Measurements from ENCODE around the gene ENKUR. TPM values are rescaled to one million over a fixed set of nuclear protein-coding genes. Genes with fewer than 3 reads are reported as not detected.

The ENKUR gene
- total RNA-seq, 1 experiment from 2014 or later: 0.26 TPM

DNA sequence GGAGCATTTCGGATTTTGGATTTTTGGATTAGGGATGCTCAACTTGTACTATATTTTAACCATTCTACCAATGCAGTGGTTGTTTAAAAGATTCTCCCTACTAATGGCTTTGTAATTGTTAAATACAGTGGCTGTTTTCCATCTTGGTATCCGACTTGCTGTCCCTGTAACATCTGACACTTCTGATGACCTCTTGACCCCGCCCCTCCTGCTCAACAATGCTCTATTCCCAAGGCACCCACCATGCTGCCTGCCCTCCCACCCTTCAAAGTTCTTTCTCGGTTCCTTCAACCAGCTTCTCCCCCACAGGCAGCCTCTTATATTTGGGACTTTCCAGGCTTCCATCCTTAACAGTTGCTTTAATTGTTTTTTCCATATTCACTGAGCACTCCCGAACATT is 65.5 kb downstream of the ENKUR start:
- DNase-seq (ENCODE audit: low read depth): no peak

DNA sequence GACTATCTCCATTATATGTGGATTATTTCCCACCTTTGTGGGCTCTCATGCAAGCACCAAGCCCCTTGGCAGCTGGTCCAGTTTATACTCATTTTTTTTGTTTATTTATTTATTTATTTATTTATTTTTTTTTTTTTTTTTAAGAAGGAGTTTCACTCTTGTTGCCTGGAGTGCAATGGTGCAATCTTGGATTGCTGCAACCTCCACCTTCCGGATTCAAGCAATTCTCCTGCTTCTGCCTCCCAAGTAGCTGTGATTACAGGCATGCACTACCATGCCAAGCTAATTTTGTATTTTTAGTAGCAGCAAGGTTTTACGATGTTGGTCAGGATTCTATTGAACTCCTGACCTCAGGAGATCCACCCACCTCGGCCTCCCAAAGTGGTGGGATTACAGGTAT is 66.3 kb downstream of the ENKUR start:
- no peak for DNase-seq (ENCODE audit: low read depth)

DNA sequence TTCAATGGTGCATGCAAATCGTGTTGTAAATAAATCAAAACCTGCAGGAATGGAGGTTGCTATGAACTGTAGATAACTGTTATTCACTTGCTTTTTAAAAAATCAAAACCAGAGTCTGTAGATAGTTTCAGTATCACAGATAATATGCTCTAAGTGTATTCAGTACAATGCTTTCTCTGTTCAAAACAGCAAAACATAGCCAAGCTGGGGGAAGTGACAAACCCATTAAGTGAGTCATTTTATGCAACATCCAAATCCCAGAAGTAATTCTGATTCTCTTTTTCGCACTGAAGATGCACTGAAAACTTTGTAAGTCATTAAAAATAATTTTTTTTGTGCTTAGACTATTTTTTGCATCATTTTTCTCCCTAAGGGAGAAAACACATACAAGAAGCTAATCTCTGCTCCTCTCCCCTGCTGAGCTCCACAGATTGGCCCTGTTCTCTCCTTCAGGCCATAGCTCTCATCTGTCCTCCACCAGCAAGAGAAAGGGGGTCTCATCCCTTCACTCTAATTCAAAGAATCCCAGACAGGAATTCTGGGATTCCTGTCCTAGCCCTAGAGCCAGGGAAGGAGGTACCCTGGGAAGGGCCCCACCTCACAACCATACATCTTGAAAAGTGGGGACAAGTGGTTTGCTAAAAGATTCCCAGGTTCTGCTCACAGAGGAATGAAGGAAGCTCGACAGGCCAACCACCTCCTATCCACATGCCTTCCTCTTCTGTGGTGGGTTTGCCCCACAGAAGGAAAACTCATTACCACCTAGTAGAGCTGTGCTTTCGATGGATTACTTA is 68.5 kb downstream of the ENKUR start:
- peak; percentile 90 for DNase-seq (ENCODE audit: low read depth)

DNA sequence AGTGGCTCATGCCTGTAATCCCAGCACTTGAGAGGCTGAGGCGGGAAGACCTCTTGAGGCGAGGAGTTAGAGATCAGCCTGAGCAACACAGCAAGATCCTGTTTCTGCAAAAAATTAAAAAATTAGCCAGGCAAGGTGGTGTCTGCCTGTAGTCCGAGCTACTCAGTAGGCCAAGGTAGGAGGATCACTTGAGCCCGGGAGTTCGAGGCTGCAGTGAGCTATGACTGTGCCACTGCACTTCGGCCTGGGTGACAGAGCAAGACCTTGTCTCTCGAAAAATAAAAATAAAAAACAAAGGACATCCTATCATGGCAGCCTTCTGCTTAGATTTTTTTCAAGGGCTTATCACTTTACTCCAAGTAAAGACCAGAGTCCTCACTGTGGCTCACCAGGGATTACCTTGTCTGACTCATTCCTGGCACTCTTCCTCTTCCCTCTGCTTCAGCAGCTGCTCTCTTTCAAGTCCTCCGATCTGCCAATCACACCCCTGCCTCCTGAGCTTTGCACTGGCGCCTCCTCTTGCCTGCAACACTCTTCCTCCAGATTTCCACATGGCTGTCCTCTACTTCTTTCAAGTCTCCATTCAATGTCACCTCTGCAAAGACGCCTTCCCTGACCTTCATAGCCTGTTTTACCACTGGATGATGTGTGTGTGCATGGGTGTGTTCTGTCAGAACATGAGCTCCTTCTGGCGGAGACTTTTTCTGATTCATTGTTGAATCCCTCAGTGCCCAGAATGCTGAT is 71.3 kb downstream of the ENKUR start:
- peak; percentile 91 for DNase-seq (ENCODE audit: low read depth)

DNA sequence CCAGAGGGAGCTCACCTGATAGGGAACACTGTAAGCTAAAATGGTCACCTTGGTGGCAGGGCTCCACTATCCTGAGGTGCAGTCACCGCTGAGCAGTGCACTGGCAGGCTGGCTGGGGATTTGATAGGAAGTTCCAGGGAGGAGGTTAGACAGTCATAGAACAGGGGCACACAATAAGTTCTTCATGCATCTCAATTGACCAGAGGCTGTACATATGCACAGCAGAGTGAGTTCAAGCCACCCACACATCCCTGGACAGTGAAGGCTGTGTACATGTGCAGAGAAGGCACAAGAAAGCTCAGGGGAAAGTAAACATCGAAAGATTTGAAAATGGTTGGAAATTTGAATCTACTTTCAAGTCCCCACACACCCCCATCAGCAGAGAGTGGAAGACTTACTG is 77.4 kb downstream of the ENKUR start:
- DNase-seq (ENCODE audit: low read depth): no peak

GRCh38 chr10:24938076-24938475 is 77.9 kb downstream of the ENKUR start:
- no peak for DNase-seq (ENCODE audit: low read depth)

DNA sequence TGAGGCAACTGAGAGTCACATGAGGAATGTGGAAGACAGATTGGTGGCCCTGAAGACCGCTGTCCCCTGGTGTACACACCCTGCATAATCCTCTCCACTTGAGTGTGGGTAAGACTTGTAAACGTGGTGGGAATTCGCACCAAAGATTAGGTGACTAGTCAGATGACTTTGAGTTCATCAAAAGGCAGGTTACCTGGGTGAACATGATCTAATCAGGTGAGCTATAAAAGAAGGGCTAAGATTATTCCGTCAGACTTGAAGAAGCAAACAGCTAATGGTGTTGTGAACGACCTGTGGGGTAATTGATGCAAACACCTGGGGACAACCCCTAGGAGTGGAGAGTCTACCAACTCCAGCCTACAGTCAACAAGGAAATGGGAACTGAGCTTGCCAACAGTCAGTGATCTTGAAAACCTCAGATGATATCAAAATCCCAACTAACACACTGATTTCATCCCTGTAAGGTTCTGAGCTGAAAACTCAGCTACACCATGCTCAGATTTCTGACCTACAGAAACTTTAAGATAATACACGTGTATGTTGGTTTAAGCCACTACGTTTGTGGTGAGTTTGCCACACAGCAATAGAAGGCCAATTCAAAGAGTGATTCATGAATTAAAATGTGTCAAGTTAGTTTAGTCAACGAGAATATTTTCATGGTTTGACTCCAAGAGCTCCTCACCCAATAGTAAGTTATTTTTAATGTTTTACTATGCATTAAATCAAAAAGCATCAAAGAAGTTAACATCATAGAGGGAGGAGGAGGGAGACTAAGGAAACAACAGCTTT is 80.3 kb downstream of the ENKUR start:
- DNase-seq (ENCODE audit: low read depth): no peak

Small RNA genes lying within 50 kb of the gene (small RNA-seq; reads per million reads assigned to genes)
- not detected for gene AL512598.1

Other genes starting within 250 kb of the ENKUR start
- gene PRTFDC1, start 63.6 kb downstream of the ENKUR start, total RNA-seq (2014; rRNA removed; shearing (Covaris generic)): 0.30 TPM in 1 of 2 replicates, not detected in the other
- gene THNSL1, start 454 bp upstream of the ENKUR start, total RNA-seq (2014; rRNA removed; shearing (Covaris generic)): 7.3 and 9.6 TPM in 2 replicates
- 9.4 and 10.9 TPM in 2 replicates for gene GPR158, start 158.8 kb upstream of the ENKUR start, total RNA-seq (2014; rRNA removed; shearing (Covaris generic))